WTC11 (cell line): ENCODE data around the gene CD9.

ENCODE experiments used
- CREB1 ChIP-seq: sonication (generic); formaldehyde crosslinking; IDR thresholded peaks from 2 replicates; pipeline ENCODE4 v1.8.0; 2023; ENCODE audit warnings: mild to moderate bottlenecking, missing genetic modification reagents
- PRRX2 ChIP-seq: fragments of 250-450 bp; sonication (Bioruptor Pico); IDR thresholded peaks from 2 replicates; pipeline ENCODE4 v1.8.0; 2021; ENCODE audit warnings: mild to moderate bottlenecking
- ZBTB21 ChIP-seq: sonication (generic); formaldehyde crosslinking; IDR thresholded peaks from 2 replicates; pipeline ENCODE4 v1.8.1; 2023; ENCODE audit warnings: mild to moderate bottlenecking, missing genetic modification reagents, borderline replicate concordance
- ZNF138 ChIP-seq: sonication (generic); formaldehyde crosslinking; conservative IDR thresholded peaks from 2 replicates; pipeline ENCODE4 v1.8.1; 2022; ENCODE audit warnings: mild to moderate bottlenecking, moderate library complexity, missing genetic modification reagents
- TF ChIP-seq, protein P1 (sequence below): fragments of 200-600 bp; IDR thresholded peaks from 2 replicates; pipeline ENCODE4 v1.8.0; 2022; ENCODE audit warnings: antibody characterized with exemption
- TF ChIP-seq, protein P2 (sequence below): sonication (generic); formaldehyde crosslinking; IDR thresholded peaks from 2 replicates; pipeline ENCODE4 v1.8.1; 2022; ENCODE audit warnings: low read depth, missing genetic modification reagents, borderline replicate concordance
- TF ChIP-seq, protein P3 (sequence below): sonication (generic); formaldehyde crosslinking; conservative IDR thresholded peaks from 2 replicates; pipeline ENCODE4 v1.8.1; 2023; ENCODE audit warnings: mild to moderate bottlenecking, low read depth, missing genetic modification reagents, moderate library complexity

DNA sequence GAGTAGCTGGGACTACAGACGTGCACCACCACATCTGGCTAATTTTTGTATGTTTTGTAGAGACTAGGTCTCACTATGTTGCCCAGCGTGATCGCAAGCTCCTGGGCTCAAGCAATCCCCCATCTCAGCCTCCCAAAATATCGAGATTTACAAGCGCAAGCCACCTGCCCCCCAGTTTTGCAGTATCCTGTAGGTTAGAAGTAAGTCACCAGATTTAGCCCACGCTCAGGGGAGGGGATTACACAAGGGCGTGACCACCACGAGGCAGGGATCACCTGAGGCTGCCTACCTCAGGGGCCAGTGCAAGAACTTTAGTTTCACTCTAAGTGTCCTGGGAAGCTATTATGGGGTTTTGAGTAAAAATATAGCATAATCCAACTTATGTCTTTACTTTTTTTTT, 71.1 kb downstream of the CD9 start:
- TF ChIP-seq, protein P1, sequence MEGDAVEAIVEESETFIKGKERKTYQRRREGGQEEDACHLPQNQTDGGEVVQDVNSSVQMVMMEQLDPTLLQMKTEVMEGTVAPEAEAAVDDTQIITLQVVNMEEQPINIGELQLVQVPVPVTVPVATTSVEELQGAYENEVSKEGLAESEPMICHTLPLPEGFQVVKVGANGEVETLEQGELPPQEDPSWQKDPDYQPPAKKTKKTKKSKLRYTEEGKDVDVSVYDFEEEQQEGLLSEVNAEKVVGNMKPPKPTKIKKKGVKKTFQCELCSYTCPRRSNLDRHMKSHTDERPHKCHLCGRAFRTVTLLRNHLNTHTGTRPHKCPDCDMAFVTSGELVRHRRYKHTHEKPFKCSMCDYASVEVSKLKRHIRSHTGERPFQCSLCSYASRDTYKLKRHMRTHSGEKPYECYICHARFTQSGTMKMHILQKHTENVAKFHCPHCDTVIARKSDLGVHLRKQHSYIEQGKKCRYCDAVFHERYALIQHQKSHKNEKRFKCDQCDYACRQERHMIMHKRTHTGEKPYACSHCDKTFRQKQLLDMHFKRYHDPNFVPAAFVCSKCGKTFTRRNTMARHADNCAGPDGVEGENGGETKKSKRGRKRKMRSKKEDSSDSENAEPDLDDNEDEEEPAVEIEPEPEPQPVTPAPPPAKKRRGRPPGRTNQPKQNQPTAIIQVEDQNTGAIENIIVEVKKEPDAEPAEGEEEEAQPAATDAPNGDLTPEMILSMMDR: no peak
- TF ChIP-seq PRRX2 (CRISPR knock-in tag) (no peak), ZNF138 (CRISPR knock-in tag) (no peak), CREB1 (CRISPR knock-in tag) (no peak), ZBTB21 (CRISPR knock-in tag) (no peak)
- TF ChIP-seq, protein P2, sequence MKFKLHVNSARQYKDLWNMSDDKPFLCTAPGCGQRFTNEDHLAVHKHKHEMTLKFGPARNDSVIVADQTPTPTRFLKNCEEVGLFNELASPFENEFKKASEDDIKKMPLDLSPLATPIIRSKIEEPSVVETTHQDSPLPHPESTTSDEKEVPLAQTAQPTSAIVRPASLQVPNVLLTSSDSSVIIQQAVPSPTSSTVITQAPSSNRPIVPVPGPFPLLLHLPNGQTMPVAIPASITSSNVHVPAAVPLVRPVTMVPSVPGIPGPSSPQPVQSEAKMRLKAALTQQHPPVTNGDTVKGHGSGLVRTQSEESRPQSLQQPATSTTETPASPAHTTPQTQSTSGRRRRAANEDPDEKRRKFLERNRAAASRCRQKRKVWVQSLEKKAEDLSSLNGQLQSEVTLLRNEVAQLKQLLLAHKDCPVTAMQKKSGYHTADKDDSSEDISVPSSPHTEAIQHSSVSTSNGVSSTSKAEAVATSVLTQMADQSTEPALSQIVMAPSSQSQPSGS: no peak
- TF ChIP-seq, protein P3, sequence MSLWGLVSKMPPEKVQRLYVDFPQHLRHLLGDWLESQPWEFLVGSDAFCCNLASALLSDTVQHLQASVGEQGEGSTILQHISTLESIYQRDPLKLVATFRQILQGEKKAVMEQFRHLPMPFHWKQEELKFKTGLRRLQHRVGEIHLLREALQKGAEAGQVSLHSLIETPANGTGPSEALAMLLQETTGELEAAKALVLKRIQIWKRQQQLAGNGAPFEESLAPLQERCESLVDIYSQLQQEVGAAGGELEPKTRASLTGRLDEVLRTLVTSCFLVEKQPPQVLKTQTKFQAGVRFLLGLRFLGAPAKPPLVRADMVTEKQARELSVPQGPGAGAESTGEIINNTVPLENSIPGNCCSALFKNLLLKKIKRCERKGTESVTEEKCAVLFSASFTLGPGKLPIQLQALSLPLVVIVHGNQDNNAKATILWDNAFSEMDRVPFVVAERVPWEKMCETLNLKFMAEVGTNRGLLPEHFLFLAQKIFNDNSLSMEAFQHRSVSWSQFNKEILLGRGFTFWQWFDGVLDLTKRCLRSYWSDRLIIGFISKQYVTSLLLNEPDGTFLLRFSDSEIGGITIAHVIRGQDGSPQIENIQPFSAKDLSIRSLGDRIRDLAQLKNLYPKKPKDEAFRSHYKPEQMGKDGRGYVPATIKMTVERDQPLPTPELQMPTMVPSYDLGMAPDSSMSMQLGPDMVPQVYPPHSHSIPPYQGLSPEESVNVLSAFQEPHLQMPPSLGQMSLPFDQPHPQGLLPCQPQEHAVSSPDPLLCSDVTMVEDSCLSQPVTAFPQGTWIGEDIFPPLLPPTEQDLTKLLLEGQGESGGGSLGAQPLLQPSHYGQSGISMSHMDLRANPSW (CRISPR knock-in tag): no peak
